Right hindlimb (tissue), 1 donor: ENCODE measurements around the gene ZBTB38.

ENCODE experiments used
- DNase-seq: peaks from one replicate; pipeline ENCODE4 v3.0.0-alpha.2; 2018

ZBTB38 gene

GRCh38 chr3:141367038-141367730 lies 1.1 kb upstream of the ZBTB38 start:
- DNase-seq, result no peak

DNA sequence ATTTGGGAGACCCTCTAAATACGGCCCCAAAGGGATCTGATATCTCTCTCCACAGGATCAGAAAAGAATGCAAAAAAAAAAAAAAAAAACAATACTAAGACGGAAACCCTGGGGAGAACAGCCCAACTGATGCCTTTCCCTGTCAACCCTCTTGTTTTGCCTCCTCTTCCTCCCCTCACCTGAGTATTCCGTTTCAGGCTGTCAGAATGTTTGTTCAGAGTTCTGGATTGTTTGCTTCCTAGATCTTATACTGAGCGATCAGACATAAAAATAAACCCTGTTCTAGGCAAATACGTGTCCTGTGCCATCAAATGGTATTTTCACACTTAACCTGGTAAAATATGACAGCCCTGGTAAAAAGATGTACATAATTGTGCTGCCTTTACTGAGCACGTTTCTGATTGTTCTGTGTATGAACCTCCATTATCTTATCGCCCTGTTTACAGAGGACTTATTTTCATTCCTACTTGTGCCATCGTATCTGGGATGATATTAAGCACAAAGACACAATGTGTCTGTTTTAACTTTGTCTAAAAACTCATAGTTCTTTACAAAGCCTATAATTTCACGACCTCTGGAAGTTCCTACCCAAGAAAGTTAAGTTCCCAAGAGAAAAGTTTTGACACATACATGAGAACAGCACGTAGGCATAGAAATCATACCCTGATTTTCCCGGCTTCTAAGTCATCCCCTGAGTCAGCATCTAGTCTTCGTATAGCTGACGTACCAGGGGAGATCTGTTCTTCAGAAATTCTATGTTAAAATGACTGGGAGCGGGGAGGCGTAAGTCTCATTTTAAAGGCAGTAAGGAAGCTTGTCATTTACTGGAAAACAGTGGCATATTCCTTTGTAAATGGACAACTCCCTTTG lies 856 bp downstream of the ZBTB38 start:
- DNase-seq, result no peak

DNA sequence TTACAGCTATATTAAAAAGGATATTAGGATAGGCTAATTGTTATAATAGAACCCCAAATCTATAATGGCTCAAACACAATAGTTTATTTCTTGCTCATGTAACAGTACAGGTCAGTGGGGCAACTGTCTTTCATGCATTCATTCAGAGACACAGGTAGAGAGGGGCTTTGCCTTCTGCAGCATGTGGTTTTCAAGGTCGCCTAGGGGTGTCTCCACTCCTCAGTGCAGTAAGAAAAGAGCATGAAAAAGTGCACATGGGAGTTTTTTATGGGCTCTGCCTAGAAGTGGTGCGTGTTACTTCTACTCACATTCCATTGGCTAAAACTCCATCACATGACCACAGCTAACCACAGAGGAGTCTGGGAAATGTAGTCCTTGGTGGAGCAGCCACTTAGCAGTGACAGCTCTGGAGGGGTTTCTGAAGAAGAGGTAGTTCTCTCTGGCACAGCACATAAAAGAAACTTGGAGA lies 1.8 kb downstream of the ZBTB38 start:
- DNase-seq, result peak; percentile 55

GRCh38 chr3:141371882-141372281 lies 3.6 kb downstream of the ZBTB38 start:
- no peak for DNase-seq

DNA sequence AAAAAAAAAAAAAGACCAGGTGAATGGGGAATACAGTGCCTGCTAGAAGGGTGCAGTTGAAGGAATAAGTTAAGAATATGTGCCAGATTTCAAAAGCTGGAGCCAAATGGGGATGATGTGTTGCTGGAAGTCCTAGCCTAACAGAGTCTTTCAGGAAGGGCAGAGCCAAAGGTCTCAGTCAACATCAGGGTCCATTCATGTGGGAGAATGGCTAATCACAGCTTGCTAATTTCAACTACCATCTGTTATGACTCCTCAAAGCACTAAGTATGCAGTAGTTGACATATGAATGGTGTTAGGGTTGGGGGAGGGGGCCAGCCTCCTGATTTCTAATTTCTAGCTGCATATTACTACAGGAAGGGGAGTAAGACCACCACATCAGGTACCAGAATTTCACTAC lies 4.4 kb downstream of the ZBTB38 start:
- DNase-seq, result no peak

DNA sequence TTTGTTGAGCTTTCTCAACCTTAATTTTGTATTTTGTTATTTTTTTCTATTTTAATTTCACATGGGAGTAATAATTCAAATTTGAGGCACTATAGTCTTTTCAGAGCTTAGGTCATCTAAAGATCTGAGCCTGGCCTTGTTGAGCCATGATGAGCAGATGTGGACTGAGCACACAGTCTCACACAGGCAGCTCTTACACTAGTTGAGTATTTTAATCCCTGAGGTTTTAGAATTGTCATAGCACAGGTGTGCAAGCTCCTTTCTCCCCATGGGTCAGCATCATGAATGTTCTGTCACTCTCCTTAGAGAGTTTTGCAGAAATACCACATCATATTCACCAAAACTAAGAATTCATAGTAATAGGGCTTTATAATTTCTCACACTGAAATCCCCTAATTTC lies 4.9 kb downstream of the ZBTB38 start:
- no peak for DNase-seq

GRCh38 chr3:141373768-141374526 lies 5.6 kb downstream of the ZBTB38 start:
- no peak for DNase-seq

GRCh38 chr3:141375381-141376301 lies 7.3 kb downstream of the ZBTB38 start:
- DNase-seq, result no peak

GRCh38 chr3:141377377-141377776 lies 9.1 kb downstream of the ZBTB38 start:
- DNase-seq, result no peak

- DNase-seq, result no peak
Observed at GRCh38 chr3:141378556-141378955, 10.3 kb downstream of the ZBTB38 start.

DNA sequence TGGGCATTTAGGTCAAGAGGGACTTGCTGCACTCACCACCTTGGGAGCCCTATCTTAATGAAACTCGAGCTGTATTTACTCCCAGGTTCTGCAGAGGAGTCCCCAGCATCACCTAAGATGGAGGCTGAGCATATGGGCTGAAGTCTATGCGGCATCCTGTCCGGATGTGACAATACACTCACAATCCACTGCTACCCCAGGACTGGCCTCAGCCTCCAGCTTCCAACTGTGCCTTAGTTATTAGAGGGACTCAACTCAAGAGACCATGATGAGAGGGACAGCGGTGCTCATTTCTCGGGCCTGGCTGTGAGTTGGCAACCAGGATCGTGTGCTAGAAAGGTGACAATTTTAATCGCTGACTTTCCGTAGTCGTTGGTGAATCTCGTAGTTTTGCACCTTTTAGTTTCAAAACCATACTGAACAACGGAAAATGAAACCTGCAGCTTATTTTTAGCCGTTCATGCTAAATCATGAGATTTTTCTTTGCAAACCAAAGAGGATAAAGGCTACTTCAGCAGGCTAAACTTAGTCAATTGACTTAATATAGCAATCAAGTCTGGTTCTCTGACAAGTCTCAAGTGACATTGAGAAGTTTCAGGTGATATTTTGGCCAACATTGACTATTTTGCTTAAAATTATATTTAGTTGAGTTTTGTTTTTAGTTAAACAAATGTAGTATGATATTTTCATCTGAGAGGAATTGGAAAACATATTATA lies 11.1 kb downstream of the ZBTB38 start:
- DNase-seq, result no peak

GRCh38 chr3:141380279-141380678 lies 12.0 kb downstream of the ZBTB38 start:
- DNase-seq, result no peak

GRCh38 chr3:141380987-141381386 lies 12.7 kb downstream of the ZBTB38 start:
- DNase-seq, result no peak

- DNase-seq, result no peak
Observed at GRCh38 chr3:141382571-141382970, 14.3 kb downstream of the ZBTB38 start.

- no peak for DNase-seq
Observed at GRCh38 chr3:141383555-141384129, 15.3 kb downstream of the ZBTB38 start.

DNA sequence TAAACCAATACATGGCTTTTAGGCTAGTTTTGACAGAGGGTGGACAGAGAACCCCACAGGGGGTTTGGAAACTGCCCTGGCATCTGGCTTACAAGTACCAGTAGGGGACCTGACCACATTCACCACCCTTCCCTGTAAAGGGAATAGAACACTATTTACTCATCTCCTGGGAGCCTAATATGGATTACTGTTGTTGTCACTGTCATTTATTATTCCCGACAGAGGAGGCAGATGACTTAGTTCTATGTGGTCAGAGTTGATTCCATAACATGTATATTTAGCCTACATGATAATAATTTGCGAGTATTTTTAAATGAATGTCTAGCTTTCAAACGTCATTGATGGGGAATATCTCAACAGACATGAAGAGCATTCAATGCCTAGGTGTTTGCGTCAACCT lies 15.9 kb downstream of the ZBTB38 start:
- no peak for DNase-seq

DNA sequence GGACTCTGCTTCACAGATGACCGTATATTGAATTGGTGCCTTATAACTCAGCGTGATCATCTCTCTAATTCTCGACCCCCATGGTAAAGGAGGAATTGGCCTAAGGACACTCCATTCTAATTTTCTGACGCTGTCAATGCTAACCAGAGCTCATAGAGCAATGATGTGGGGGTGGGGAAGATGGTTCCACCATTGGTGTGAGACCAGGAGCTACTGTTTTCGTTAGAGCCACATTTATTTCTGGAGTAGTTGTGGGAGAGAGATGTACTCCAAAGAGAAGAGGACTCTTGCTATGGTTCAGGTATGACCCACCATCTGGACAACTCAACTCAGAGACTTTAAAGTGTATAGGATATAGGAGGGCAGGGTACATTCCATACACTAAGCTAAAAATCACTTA lies 16.3 kb downstream of the ZBTB38 start:
- DNase-seq, result no peak

DNA sequence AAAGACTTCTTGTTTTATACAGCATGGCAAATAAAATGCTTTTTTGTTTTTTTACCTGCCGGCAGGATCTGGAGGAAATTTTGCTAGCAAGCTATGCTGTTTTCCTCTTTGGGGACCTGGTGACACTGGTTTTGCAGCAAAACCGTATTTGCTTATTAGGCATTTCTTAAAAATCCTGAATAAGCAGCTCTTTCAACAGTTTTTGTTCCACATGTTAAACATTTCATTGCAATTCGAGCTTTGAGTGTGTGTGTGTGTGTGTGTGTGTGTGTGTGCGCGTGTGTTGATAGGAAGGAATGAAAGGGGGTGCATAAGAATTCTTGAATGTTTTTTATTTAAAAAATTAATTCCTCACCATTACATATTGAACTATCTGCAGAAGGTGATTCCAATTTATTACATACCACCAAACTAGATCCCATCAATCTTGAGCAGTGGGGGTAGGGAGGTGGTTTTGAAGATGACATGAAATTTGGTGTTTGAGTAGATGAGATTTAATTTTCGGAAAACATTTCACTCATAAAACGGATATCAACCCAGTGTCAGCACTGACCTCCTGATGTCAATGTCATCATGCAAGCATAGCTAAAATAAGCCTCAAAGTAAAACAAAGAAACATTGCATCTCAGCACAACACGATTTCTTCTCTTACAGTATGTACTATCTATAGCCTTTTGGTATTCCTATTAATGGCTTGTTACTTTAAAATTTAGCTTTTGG lies 17.3 kb downstream of the ZBTB38 start:
- peak; percentile 41 for DNase-seq

- DNase-seq, result no peak
Observed at GRCh38 chr3:141386126-141386488, 17.8 kb downstream of the ZBTB38 start.

DNA sequence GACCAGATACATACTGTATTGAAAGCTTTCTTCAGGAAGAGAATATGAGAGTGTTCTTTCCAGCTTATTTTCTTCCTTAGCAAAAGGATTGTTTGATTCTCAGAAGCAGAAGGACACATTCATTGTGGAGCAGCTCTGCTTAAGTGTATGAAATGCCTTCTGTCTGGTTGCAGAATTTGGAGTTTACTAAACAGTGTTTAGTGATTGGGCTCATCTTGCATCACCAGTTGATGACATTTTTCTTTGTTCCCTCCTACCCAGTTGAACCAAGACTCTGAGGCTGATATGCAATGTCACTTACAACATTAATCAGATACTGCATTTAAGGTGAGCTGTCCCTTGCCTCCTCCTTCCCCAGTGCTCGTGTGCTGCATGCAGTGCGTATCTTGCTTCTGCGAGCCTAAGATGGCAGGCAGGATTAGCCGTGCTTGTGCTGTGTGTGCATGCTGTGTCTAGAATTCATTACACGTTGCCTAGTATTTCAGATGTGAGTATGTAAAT lies 18.4 kb downstream of the ZBTB38 start:
- DNase-seq, result no peak
